BE2C (cell line): ENCODE measurements around the gene HOXB6.

Experiments used
- DNase-seq: peaks from one replicate; pipeline ENCODE4 v3.0.0-alpha.2; 2020
- H3K27me3 ChIP-seq: fragments of 250-450 bp; sonication (Bioruptor Pico); 2 replicates; pipeline ENCODE4 v1.5.1; 2020; ENCODE audit warnings: mild to moderate bottlenecking
- H3K36me3 ChIP-seq: fragments of 250-450 bp; sonication (Bioruptor Pico); 2 replicates; pipeline ENCODE4 v1.5.1; 2020; ENCODE audit warnings: mild to moderate bottlenecking
- H3K4me1 ChIP-seq: fragments of 250-450 bp; sonication (Bioruptor Pico); 2 replicates; pipeline ENCODE4 v1.5.1; 2020
- H3K4me3 ChIP-seq: 2 replicates; pipeline ENCODE4 v1.5.1; 2011; ENCODE audit warnings: low read depth, low read length
- H3K9me3 ChIP-seq: fragments of 250-450 bp; sonication (Bioruptor Pico); 2 replicates; pipeline ENCODE4 v1.5.1; 2020
- TF ChIP-seq, protein P1 (sequence below): IDR thresholded peaks from 2 replicates; pipeline ENCODE4 v1.5.1; 2012; ENCODE audit warnings: mild to moderate bottlenecking, low read depth, low read length

HOXB6 gene

DNA sequence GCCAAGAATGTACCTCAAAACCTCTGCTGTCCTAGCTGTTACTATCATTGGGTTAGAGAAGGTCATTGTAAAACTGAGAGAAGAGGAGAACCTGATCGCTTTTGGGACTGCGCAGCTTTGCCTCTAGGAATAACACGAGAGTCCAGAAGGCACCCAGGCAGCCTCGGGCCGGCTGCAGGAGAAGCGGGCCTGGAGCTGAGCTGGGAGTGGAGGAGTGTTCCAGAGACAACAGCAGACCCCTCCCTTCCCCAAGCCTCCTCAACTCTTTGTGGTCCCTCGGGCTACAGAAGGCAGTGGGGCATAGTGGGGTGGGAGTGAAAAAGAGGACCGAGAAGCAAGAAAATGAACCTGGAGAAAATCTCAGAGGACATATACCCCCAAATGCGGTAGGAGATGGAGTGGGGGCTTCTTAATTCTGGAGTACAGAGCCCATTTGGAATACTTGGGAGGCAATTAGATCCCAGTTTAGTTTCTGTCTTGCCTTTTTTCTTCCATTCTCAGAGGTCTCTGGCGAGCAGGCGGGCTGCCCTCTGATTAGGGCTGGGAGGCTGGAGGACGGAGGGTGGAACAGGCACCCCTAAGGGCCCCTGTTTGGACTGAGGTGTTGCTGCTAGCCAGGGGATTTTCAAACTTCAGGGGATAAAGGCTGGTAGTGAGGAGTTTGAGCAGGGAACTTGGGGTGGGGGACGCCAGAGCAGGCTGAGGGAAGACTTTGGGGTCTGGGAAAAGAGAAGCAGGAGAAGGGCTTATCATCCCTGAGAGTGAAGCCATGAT lies 46.5 kb downstream of the HOXB6 start:
- Histone ChIP-seq H3K4me3 (no peak overlapping the region), H3K9me3 (no peaks in the 10 kb centered on the region), H3K36me3 (no peaks in the 10 kb centered on the region), H3K4me1 (no peaks in the 10 kb centered on the region), H3K27me3 (peaks cover 98% of the 10 kb centered on the region)
- TF ChIP-seq, protein P1, sequence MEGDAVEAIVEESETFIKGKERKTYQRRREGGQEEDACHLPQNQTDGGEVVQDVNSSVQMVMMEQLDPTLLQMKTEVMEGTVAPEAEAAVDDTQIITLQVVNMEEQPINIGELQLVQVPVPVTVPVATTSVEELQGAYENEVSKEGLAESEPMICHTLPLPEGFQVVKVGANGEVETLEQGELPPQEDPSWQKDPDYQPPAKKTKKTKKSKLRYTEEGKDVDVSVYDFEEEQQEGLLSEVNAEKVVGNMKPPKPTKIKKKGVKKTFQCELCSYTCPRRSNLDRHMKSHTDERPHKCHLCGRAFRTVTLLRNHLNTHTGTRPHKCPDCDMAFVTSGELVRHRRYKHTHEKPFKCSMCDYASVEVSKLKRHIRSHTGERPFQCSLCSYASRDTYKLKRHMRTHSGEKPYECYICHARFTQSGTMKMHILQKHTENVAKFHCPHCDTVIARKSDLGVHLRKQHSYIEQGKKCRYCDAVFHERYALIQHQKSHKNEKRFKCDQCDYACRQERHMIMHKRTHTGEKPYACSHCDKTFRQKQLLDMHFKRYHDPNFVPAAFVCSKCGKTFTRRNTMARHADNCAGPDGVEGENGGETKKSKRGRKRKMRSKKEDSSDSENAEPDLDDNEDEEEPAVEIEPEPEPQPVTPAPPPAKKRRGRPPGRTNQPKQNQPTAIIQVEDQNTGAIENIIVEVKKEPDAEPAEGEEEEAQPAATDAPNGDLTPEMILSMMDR = no peak
- DNase-seq = no peak

DNA sequence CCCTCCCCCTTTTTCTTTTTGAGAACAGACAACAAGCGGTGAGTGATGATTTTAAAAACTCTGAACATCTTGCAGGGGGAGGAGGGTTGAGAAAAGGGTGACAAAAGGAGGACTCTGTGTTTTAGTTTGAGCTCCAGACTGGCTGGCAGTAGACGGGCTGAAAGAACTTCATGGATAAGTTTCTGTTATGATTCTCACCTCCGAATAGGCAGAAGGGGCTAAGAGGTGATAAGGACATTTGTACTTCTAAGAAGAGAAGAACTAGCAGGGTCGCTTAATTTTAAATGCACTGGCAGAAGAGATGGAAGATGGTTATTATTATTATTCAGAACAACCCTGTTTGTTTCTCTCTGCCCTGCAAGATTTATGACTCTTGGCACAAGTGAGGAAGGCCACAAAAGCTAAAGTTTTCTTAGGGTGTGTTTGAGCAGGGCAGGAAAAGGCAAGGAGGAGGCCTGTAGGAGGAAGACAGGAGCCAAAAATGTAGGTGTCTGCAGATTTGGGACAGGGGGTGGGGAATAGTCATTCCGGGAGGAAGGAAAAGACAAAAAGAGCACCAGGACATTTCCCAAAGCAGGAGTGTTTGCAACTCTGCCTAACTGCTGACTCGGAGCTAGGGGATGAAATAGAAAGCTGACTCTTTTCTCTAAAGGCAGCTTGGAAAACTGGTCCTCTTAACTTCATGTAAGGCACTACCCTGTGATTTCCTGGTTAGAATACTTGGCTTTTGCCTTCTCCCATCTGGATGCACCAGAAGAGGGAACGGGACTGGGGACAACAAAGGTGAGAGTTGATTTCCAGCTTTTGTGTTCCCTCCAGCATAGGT lies 48.0 kb downstream of the HOXB6 start:
- Histone ChIP-seq H3K27me3 (peaks cover 96% of the 10 kb centered on the region), H3K9me3 (no peaks in the 10 kb centered on the region), H3K36me3 (no peaks in the 10 kb centered on the region), H3K4me3 (no peak overlapping the region), H3K4me1 (no peaks in the 10 kb centered on the region)
- TF ChIP-seq, protein P1 = no peak
- no peak for DNase-seq

DNA sequence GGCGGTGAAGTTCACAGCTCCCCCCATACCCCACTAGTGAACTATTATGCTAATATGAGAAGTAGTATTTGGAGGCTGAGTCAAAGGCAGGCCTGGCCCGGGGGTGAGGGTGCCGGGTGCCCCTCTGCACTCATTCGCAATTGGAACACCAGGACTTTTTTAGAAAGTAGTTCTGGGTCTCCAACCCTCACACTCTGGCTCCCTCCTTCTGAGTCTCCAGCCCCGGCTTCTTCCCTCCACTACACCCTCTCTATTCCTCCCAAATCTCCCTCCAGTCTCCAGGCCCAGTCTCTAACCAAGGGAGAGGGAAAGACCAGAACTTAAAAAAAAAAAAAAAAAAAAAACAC lies 48.6 kb downstream of the HOXB6 start:
- no peaks in the 10 kb centered on the region for H3K36me3 ChIP-seq
- TF ChIP-seq, protein P1 = no peak
- H3K4me1 ChIP-seq = no peaks in the 10 kb centered on the region
- no peak overlapping the region for H3K4me3 ChIP-seq
- no peaks in the 10 kb centered on the region for H3K9me3 ChIP-seq
- H3K27me3 ChIP-seq = peaks cover 95% of the 10 kb centered on the region
- no peak for DNase-seq

DNA sequence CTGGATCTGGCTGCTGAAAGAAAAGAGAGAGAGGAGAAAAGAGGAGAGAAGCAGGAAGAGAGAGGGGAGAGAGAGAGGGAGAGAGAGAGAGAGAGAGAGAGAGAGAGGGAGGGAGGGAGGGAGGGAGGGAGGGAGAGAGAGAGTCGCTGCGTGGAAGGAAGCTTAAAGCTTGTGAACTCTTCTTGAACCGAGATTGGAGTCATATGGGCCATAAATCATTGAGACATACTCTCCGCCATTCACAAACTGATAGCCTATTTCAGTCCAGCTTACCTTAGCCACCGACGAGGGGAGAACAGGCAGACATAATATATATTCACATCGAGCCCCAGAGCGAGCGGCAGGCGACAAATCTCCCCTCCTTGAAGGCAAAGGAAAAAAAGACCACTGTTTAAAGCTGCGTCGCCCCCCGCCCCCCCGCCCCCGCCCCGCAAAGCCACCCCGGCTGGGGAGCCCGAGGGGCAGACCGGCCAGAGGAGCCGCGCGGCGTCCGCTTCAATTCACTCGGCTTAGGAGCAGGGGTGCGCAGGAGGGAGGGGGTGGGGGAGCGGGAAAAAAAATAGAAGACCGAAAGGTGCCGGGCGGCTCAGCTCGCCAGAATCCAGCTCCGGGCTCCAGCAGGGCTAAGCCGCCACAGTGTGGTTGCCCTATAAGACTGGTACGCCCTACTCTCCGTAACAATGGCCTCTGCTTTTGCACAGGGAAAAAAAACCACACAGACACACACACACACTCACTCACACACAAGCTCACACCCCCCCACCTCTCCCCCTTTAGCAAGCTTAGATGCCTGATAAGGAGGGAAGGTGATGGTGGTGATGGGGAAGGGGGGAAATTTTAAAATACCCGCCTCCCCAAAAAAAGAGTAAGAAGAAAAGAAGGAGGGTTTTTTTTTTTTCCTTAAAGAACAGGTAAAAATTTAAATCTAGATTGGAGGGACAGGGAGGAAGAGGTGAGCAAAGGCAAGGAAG lies 49.2 kb downstream of the HOXB6 start:
- TF ChIP-seq, protein P1 = no peak
- no peak for DNase-seq
- Histone ChIP-seq H3K27me3 (peaks cover 93% of the 10 kb centered on the region), H3K4me1 (no peaks in the 10 kb centered on the region), H3K36me3 (no peaks in the 10 kb centered on the region), H3K9me3 (no peaks in the 10 kb centered on the region; the same call in 1 of the 2 replicates), H3K4me3 (no peak overlapping the region)

DNA sequence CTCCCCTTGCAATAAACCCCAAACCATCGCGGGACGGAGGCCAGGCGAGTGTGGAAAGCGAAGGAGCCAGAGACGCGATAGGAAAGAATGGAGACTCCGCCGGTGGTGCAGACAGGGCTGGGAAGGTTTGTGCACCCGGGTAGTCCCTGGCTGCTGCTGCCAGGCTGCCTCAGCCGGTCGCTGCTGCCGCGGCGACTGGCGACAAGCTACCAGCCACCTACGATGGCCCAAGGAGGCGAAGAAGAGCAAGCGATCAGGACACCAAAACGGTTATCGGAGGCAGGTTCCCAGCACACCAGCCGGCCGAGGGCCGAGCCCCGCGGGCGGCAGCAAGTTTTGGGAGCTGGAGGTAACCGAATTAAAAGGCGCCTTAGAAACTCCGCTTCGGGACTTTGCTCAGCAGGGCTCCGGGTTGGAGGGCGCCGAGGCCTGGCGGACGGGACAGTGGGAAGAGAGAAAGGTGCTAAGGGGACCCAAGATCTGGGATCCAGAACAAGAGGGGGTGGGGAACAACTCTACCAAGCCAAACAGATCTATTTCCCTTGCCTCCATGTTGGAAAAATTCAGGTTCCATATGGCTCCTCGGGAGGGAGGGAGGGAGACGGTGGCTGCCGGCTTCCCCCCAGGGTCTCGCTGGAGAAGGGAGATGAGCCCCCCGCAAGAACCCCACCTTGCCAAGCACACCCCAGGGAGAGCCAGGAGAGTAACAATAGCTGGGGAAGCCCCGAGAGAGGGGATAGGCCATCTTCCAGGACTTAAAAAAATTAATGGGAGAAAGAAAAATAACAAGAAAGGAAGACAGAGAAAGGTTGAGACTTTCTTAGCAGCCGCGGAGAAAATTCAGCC lies 50.2 kb downstream of the HOXB6 start:
- Histone ChIP-seq H3K36me3 (no peaks in the 10 kb centered on the region), H3K27me3 (peaks cover 93% of the 10 kb centered on the region), H3K4me3 (no peak overlapping the region)

More for the DNA sequence above, 50.2 kb downstream of the HOXB6 start:
- no peaks in the 10 kb centered on the region for H3K4me1 ChIP-seq
- no peak for DNase-seq
- no peaks in the 10 kb centered on the region; the same call in 1 of the 2 replicates for H3K9me3 ChIP-seq
- TF ChIP-seq, protein P1 = no peak
